Central memory CD8-positive, alpha-beta T cell (primary cell): ENCODE results near the gene NDUFA7.

Experiments
- ATAC-seq: fragments of 150-1000 bp; cut with Tn5 transposase; replicated peaks from 2 replicates; pipeline ENCODE4 v1.10.0; 2022; ENCODE audit warnings: mild to moderate bottlenecking, moderate FRiP score, moderate number of reproducible peaks; ENCODE audit not compliant: poor library complexity, severe bottlenecking; ENCODE audit errors: extremely low read depth
- DNase-seq, 2 donors: peaks; one replicate each; pipeline ENCODE4 v3.0.0; 2021; ENCODE audit warnings: low spot score in 2 of 2
- H3K27ac Mint-ChIP-seq: one replicate; pipeline ENCODE4 v1.8.0; 2022; ENCODE audit warnings: low read depth, mild to moderate bottlenecking, moderate library complexity, mixed read lengths
- H3K27me3 Mint-ChIP-seq: one replicate; pipeline ENCODE4 v1.8.0; 2022; ENCODE audit warnings: mixed read lengths
- H3K36me3 Mint-ChIP-seq: one replicate; pipeline ENCODE4 v1.8.0; 2022; ENCODE audit warnings: mild to moderate bottlenecking, moderate library complexity, mixed read lengths; ENCODE audit not compliant: insufficient read depth
- H3K4me1 Mint-ChIP-seq: one replicate; pipeline ENCODE4 v1.8.0; 2022; ENCODE audit warnings: mixed read lengths
- H3K4me3 Mint-ChIP-seq: one replicate; pipeline ENCODE4 v1.8.0; 2022; ENCODE audit warnings: mild to moderate bottlenecking, moderate library complexity, mixed read lengths
- H3K9me3 Mint-ChIP-seq: one replicate; pipeline ENCODE4 v1.8.0; 2022; ENCODE audit warnings: mixed read lengths

NDUFA7 gene

DNA sequence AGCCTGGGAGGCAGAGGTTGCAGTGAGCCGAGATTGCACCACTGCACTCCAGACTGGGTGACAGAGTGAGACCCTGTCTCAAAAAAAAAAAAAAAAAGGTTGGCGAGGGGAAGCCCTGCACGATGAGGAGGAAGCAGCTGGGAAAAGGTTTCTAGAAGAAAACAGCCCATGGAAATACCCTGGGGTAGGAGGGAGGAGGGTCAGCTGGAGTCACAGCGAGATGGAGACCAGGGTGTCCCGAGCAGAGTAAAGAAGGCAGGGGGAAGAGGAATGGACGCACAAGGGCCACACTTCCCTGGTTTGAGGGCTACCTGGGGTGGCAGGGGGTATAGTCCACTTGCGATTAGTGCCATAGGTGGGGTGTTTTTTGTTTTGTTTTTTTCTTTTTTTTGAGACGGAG is 15.5 kb upstream of the NDUFA7 start:
- Mint-ChIP-seq H3K27me3 (peaks cover 34% of the 10 kb centered on the region), H3K4me3 (no peak overlapping the region), H3K27ac (no peak overlapping the region), H3K9me3 (no peaks in the 10 kb centered on the region), H3K36me3 (peaks cover 4% of the 10 kb centered on the region), H3K4me1 (peaks cover 6% of the 10 kb centered on the region)
- DNase-seq: no peak
- no peak for ATAC-seq

GRCh38 chr19:8336072-8336569 is 14.9 kb upstream of the NDUFA7 start:
- H3K9me3 Mint-ChIP-seq: no peaks in the 10 kb centered on the region
- H3K36me3 Mint-ChIP-seq: peaks cover 4% of the 10 kb centered on the region
- ATAC-seq (no peak), DNase-seq (no peak)
- H3K4me1 Mint-ChIP-seq: peaks cover 6% of the 10 kb centered on the region
- H3K27ac Mint-ChIP-seq: no peak overlapping the region
- peak overlapping the region; percentile 21 for H3K4me3 Mint-ChIP-seq
- H3K27me3 Mint-ChIP-seq: peaks cover 34% of the 10 kb centered on the region

DNA sequence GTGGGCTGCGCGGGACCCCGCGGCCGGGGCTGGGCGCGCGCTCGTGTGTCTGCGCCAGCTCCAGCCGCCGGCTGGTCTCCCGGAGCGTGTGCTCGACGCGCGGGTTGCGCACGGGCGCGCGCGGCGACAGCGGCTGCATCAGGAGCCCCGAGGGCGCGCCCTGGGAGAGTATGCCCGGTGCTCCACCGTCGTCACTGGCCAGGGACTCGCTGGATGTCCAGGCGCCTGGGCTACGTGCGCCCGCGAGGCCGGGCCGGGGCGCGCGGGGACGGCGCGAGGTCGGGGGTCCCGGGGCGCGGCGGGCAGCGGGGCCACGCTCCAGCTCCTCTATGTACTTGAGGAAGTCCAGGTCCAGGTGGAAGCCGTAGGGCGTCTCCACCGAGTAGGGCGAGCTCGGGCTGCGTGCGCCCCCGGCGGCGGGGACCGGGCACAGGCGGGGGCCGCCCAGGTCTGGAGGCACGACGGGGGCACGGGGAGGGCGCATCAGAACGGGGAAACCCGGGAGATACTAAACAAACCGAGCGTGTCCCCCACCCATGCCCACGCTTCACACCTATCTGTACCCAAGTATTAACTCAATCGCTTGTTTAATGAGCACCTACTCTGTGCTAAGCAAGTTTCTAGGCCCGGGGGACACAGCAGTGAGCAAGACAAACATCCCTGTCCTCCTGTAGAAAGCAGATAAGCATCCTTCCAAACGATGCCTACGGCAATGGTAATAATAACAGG is 14.3 kb upstream of the NDUFA7 start:
- DNase-seq: no peak
- Mint-ChIP-seq H3K27ac (no peak overlapping the region), H3K27me3 (peaks cover 34% of the 10 kb centered on the region)

DNA sequence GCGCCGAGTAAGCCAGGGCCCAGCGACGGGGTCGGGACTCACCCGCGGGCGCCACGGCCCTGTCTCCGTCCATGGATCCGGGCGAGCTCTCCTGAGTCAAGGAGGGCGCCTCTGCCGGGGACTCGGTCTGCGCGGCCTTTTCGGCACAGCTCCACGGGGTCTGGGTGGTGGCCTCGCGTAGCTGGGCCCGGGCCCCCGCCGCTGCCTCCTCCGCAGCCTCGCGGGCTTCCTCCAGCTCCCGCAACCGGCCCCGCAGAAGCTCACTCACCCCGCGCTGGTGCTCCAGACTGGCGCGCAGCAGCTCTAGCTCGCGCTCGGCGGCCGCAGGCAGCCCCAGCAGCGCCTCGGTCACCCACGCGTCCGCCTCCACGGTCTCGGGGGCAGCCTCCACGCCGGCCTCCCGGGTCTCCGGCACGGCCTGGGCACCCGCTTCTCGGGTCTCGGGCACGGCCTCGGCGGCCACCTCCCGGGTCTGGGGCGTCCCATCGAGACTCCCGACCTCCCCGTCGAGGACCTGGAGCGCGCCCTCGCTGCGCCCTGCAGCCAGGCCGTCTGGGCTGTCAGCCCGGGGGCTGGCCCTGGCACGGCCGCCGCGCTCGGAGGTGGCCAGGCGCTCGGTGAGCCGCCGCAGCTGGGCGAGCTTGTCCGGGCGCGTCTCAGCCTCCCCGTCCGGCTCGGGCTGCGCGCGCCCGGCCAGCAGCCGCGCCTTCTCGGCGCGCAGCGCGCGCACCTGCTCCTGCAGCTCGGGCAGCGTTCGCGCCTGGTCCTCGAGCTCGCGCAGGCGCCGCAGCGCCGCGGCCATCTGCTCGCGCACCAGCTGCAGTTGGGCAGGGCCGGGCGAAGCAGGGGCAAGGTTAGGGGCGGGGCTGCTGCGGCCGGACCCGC is 13.5 kb upstream of the NDUFA7 start:
- Mint-ChIP-seq H3K27ac (no peak overlapping the region), H3K4me3 (no peak overlapping the region), H3K27me3 (peaks cover 34% of the 10 kb centered on the region), H3K36me3 (peaks cover 4% of the 10 kb centered on the region), H3K4me1 (no peaks in the 10 kb centered on the region), H3K9me3 (no peaks in the 10 kb centered on the region)
- DNase-seq (no peak), ATAC-seq (no peak)

More for the DNA sequence above, 14.3 kb upstream of the NDUFA7 start:
- H3K9me3 Mint-ChIP-seq: no peaks in the 10 kb centered on the region
- ATAC-seq: no peak
- peaks cover 1% of the 10 kb centered on the region for H3K4me1 Mint-ChIP-seq
- H3K36me3 Mint-ChIP-seq: peaks cover 4% of the 10 kb centered on the region
- peak overlapping the region; percentile 21 for H3K4me3 Mint-ChIP-seq

- Mint-ChIP-seq H3K27ac (no peak overlapping the region), H3K4me1 (no peaks in the 10 kb centered on the region), H3K9me3 (no peaks in the 10 kb centered on the region), H3K36me3 (peaks cover 1% of the 10 kb centered on the region), H3K4me3 (no peak overlapping the region), H3K27me3 (peaks cover 31% of the 10 kb centered on the region)
- ATAC-seq: no peak
- no peak for DNase-seq
Observed at GRCh38 chr19:8333767-8334457, 12.7 kb upstream of the NDUFA7 start.

DNA sequence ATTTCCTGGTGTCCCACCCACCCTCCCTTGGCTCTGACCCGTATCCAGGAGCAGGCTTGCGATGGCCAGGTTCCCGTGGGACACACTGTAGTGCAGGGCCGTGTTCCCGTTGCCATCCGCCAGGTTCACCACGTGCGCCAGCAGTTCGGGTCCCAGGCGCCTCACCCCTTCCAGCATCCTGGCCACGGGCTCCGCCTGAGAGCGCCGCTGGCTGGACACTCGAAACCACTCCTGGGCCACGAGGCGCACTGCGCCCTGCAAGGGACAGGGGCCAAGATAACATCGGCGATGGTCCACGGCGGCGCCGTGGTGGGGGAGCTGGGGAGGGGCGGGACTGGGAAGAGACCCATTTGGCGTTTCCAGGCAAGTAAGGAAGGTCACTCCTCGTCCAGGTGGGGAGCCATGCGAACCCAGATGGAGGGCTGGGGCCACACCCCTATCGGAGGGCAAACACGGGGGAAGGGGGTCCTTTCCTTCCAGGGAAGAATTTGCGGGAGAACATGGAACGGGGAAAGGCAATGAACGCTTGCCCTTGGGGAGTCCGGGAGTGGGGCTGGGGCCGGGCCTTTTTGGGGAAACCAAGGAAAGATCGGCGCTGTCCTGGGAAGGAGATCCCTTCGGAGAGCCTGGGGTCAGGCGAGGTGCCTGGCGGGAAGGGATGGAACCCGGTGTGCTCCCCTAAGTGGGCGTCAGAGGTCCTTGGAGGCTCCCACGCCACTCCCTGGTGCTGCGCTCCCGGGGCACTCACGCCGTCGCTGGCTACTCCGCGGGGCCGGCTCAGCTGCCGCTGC is 12.0 kb upstream of the NDUFA7 start:
- Mint-ChIP-seq H3K36me3 (peaks cover 3% of the 10 kb centered on the region), H3K4me3 (no peak overlapping the region), H3K27me3 (peaks cover 23% of the 10 kb centered on the region), H3K27ac (no peak overlapping the region), H3K9me3 (no peaks in the 10 kb centered on the region), H3K4me1 (no peaks in the 10 kb centered on the region)
- ATAC-seq (no peak), DNase-seq (no peak)

- Mint-ChIP-seq H3K27ac (no peak overlapping the region), H3K36me3 (peaks cover 2% of the 10 kb centered on the region), H3K4me1 (no peaks in the 10 kb centered on the region), H3K4me3 (no peak overlapping the region), H3K27me3 (peaks cover 7% of the 10 kb centered on the region), H3K9me3 (no peaks in the 10 kb centered on the region)
- DNase-seq (no peak), ATAC-seq (no peak)
Observed at GRCh38 chr19:8331263-8331845, 10.2 kb upstream of the NDUFA7 start.

- no peaks in the 10 kb centered on the region for H3K9me3 Mint-ChIP-seq
- H3K4me3 Mint-ChIP-seq: no peak overlapping the region
- H3K27me3 Mint-ChIP-seq: no peaks in the 10 kb centered on the region
- ATAC-seq (no peak), DNase-seq (no peak)
- no peaks in the 10 kb centered on the region for H3K4me1 Mint-ChIP-seq
- no peak overlapping the region for H3K27ac Mint-ChIP-seq
- peaks cover 2% of the 10 kb centered on the region for H3K36me3 Mint-ChIP-seq
Observed at GRCh38 chr19:8329996-8330395, 8.8 kb upstream of the NDUFA7 start.

DNA sequence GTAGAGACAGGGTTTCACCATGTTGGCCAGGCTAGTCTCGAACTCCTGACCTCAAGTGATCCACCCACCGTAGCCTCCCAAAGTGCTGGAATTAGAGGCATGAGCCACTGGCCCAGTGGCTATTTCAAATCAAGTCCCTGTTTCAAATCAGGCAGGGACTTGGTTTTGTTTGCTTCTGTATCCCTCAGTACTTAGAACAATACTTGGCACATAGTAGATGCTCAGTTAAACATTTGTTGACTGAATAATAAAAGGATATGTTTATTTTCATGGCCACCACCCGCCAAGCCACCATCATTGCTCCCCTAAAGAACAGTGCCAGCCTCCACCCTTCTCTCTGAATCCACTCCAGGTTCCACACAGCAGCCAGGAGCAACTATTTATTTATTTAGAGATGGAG is 4.3 kb upstream of the NDUFA7 start:
- ATAC-seq (no peak), DNase-seq (no peak)
- H3K9me3 Mint-ChIP-seq: no peaks in the 10 kb centered on the region
- no peak overlapping the region for H3K27ac Mint-ChIP-seq
- peaks cover 31% of the 10 kb centered on the region for H3K4me1 Mint-ChIP-seq
- H3K4me3 Mint-ChIP-seq: no peak overlapping the region
- peaks cover 29% of the 10 kb centered on the region for H3K36me3 Mint-ChIP-seq
- no peaks in the 10 kb centered on the region for H3K27me3 Mint-ChIP-seq

- H3K4me1 Mint-ChIP-seq: peaks cover 37% of the 10 kb centered on the region
- DNase-seq (no peak), ATAC-seq (no peak)
- peak overlapping the region; percentile 11 for H3K4me3 Mint-ChIP-seq
- no peaks in the 10 kb centered on the region for H3K9me3 Mint-ChIP-seq
- peaks cover 31% of the 10 kb centered on the region for H3K36me3 Mint-ChIP-seq
- H3K27me3 Mint-ChIP-seq: no peaks in the 10 kb centered on the region
- H3K27ac Mint-ChIP-seq: no peak overlapping the region
Observed at GRCh38 chr19:8324186-8325050, 3.2 kb upstream of the NDUFA7 start.

- no peaks in the 10 kb centered on the region for H3K9me3 Mint-ChIP-seq
- H3K4me3 Mint-ChIP-seq: peak overlapping the region; percentile 11
- peaks cover 37% of the 10 kb centered on the region for H3K4me1 Mint-ChIP-seq
- ATAC-seq (no peak), DNase-seq (no peak)
- H3K27me3 Mint-ChIP-seq: no peaks in the 10 kb centered on the region
- no peak overlapping the region for H3K27ac Mint-ChIP-seq
- H3K36me3 Mint-ChIP-seq: peaks cover 31% of the 10 kb centered on the region
Observed at GRCh38 chr19:8323781-8324185, 2.6 kb upstream of the NDUFA7 start.
